Kidney (tissue), 14 donors: ENCODE data around the gene TAF13. TPM values are rescaled to one million over a fixed set of nuclear protein-coding genes. Genes with fewer than 3 reads are reported as not detected.

Experiments
- DNase-seq, 5 donors: peaks; one replicate each; pipeline ENCODE4 v3.0.0-alpha.2; 2013 to 2020
- FAIRE-seq: peaks from 2 replicates; lab custom pipeline; 2012; peaks lifted over from hg19 to GRCh38; lab: Jason Lieb, UNC
- H3K27ac ChIP-seq, 2 donors: one replicate each; pipeline ENCODE4 v1.7.0; 2013; ENCODE audit warnings: low read depth in 2 of 2, low read length in 2 of 2, inconsistent platforms in 1 of 2
- H3K27me3 ChIP-seq: one replicate; pipeline ENCODE4 v1.7.1; 2013; ENCODE audit warnings: low read length, inconsistent platforms; ENCODE audit not compliant: control insufficient read depth, insufficient read depth
- H3K36me3 ChIP-seq, 3 donors: one replicate each; pipeline versions ENCODE4 v1.7.0 to v1.7.1; 2013; ENCODE audit warnings: low read length in 3 of 3, control low read depth in 1 of 3, inconsistent platforms in 1 of 3; ENCODE audit not compliant: insufficient read depth in 3 of 3, control insufficient read depth in 2 of 3
- H3K4me1 ChIP-seq, 3 donors: one replicate each; pipeline versions ENCODE4 v1.7.0 to v1.7.1; 2013; ENCODE audit warnings: low read length in 3 of 3, inconsistent platforms in 1 of 3, low read depth in 1 of 3; ENCODE audit not compliant: control insufficient read depth in 2 of 3, insufficient read depth in 2 of 3
- H3K4me3 ChIP-seq, 3 donors: one replicate each; pipeline versions ENCODE4 v1.7.0 to v1.8.1; 2013; ENCODE audit warnings: low read length in 3 of 3, control low read depth in 1 of 3, inconsistent platforms in 1 of 3
- H3K9ac ChIP-seq, 3 donors: one replicate each; pipeline versions ENCODE4 v1.7.0 to v1.7.1; 2013; ENCODE audit warnings: low read length in 3 of 3, control low read depth in 1 of 3, inconsistent platforms in 1 of 3
- H3K9me3 ChIP-seq, 3 donors: one replicate each; pipeline versions ENCODE4 v1.7.0 to v1.7.1; 2013; ENCODE audit warnings: low read length in 3 of 3, control low read depth in 1 of 3, inconsistent platforms in 1 of 3; ENCODE audit not compliant: control insufficient read depth in 2 of 3, insufficient read depth in 1 of 3
- CTCF ChIP-seq: IDR thresholded peaks from 3 replicates; pipeline ENCODE4 v1.5.1; 2012; ENCODE audit warnings: mild to moderate bottlenecking, moderate library complexity, borderline replicate concordance; ENCODE audit not compliant: insufficient read depth; ENCODE audit errors: extremely low read depth
- intact Hi-C: fragments of 100-400 bp; cut with DNase I; formaldehyde crosslinking; loops from one replicate; pipeline ENCODE4 v1.11.1; 2022
- polyA plus RNA-seq: library from polyadenylated mRNA; stranded (reverse); fragments of 350-450 nt; fragmentation: Illumina TruSeq; extraction: RNeasy Lipid Tissue Mini Kit (QIAGEN cat#74804); gene quantifications from one replicate; pipeline ENCODE4 v1.2.3, GENCODE V29; 2014; ENCODE audit warnings: low read depth, low replicate concordance; ENCODE audit not compliant: insufficient read depth
- total RNA-seq: library from RNA; stranded (reverse); fragmentation: NEBNext Ultra II Directional; extraction: Animal tissue kit (Norgen Biotek cat#: 25700); gene quantifications from one replicate; pipeline ENCODE4 v1.2.1, GENCODE V29; 2021
- donor health status: control.
- donor health status: control.
- donor health status: control.
- donor health status: control.
- donor health status: control.
- donor health status: DM: yes; HTN: yes; CAD: no.
- donor health status: Normal renal cell carcinoma (clear cell type).

Gene TAF13
- total and polyA plus RNA-seq, 2 donors from 2014 or later, result 35.4 to 39.8 TPM

- Histone ChIP-seq H3K36me3 (no peaks in the 10 kb centered on the region), H3K27ac (no peak overlapping the region), H3K9me3 (no peaks in the 10 kb centered on the region), H3K4me1 (peaks cover 0 to 2% (median 0%) of the 10 kb centered on the region in 3 donors), H3K4me3 (no peak overlapping the region), H3K9ac (no peak overlapping the region), H3K27me3 (no peaks in the 10 kb centered on the region)
- TF ChIP-seq CTCF, result no peak
- intact Hi-C loops, result no loop called here
- DNase-seq (no peak), FAIRE-seq (no peak)
These were observed 30.1 kb upstream of the TAF13 start for GRCh38 chr1:109105881-109106280.

DNA sequence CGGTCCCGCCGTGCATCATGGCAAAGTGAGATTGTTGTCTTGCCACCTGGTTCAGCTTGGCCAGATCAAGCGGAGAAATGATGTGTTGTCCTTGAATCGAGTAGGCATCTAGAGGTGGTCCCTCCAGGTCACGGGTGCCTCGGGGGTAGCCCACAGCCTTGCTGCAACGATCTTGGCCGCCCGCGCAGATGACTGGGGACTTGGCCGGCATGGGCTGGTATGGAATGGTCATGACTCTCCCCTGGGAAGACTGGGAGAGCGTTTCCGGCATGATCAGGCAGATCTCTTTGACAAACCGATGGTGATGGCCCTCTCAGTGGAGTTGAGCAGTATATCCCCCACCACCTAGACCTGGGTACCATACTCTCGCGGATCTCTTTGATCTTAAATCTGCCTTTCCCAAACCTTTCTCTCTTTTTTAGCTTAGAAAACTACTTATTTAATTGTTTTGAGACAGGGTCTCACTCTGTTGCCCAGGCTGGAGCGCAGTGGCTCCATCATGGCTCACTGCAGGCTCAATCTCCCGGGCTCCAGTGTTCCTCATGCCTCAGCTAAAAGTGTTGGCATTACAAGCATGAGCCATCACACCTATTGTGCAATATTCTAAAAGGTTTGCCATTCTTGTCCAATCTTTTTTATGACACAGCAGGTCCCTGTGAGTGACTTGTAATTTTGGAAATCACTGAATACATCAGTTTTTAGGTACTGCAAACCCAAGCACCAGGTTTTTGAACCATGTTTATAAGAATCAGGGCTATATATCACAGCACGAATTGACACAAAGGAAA lies 28.8 kb upstream of the TAF13 start:
- intact Hi-C loops, result no loop called here
- H3K9me3 ChIP-seq, result no peaks in the 10 kb centered on the region
- no peak for DNase-seq
- H3K27ac ChIP-seq, result no peak overlapping the region
- H3K4me3 ChIP-seq, result no peak overlapping the region
- H3K36me3 ChIP-seq, result no peaks in the 10 kb centered on the region
- H3K4me1 ChIP-seq, result peaks cover 0 to 2% (median 0%) of the 10 kb centered on the region in 3 donors
- H3K27me3 ChIP-seq, result no peaks in the 10 kb centered on the region
- TF ChIP-seq CTCF, result no peak
- no peak for FAIRE-seq
- H3K9ac ChIP-seq, result no peak overlapping the region

- Histone ChIP-seq H3K27ac (peak overlapping the region; percentile 92 to 96), H3K27me3 (no peaks in the 10 kb centered on the region), H3K4me1 (peaks cover 0 to 5% (median 0%) of the 10 kb centered on the region in 3 donors), H3K9ac (peak overlapping the region; percentile 79 to 90 (median 89)), H3K4me3 (peak overlapping the region; percentile 81 to 93 (median 91)), H3K36me3 (peaks cover 0 to 2% (median 2%) of the 10 kb centered on the region in 3 donors), H3K9me3 (no peaks in the 10 kb centered on the region)
- peak; percentile 98 to 99 (median 99) for DNase-seq
- no peak for FAIRE-seq
- peak; percentile 86 for TF ChIP-seq CTCF
- intact Hi-C loops, result no loop called here
These were observed 24.4 kb upstream of the TAF13 start for GRCh38 chr1:109099938-109100773.
